NCI-H2196 treated with DMSO at 0.1 percent for 48 hours (cell line): ENCODE data around the gene DPH6.
"Not testable (repeated sequence)": the region's sequence is repeated elsewhere in the genome, so short reads cannot be mapped to it uniquely, and the experiment has no call there.

ENCODE experiments used
- DNase-seq: peaks from one replicate; lab custom pipeline; 2025; ENCODE audit not compliant: unreplicated experiment; lab: John Stamatoyannopoulos, UW

The DPH6 gene

GRCh38 chr15:35545824-35546510 is at the start of gene DPH6:
Gene DPH6 (minus strand): TSS chr15:35546165. CDS start chr15:35546141, 24 bp downstream.
- peak; percentile 50 for DNase-seq

GRCh38 chr15:35595656-35596055 is 49.7 kb upstream of the DPH6 start:
- no peak for DNase-seq

- not testable (repeated sequence) for DNase-seq
Observed at GRCh38 chr15:35591987-35592386, 46.0 kb upstream of the DPH6 start.

- DNase-seq: no peak
Observed at GRCh38 chr15:35583863-35584528, 38.0 kb upstream of the DPH6 start.

GRCh38 chr15:35580606-35581005 is 34.6 kb upstream of the DPH6 start:
- DNase-seq: no peak

- no peak for DNase-seq
Observed at GRCh38 chr15:35567392-35567791, 21.4 kb upstream of the DPH6 start.

GRCh38 chr15:35566991-35567390 is 21.0 kb upstream of the DPH6 start:
- DNase-seq: no peak

GRCh38 chr15:35565901-35566300 is 19.9 kb upstream of the DPH6 start:
- DNase-seq: no peak

- DNase-seq: no peak
Observed at GRCh38 chr15:35562641-35563040, 16.7 kb upstream of the DPH6 start.

- no peak for DNase-seq
Observed at GRCh38 chr15:35561308-35561707, 15.3 kb upstream of the DPH6 start.

GRCh38 chr15:35560870-35561269 is 14.9 kb upstream of the DPH6 start:
- no peak for DNase-seq

- no peak for DNase-seq
Observed at GRCh38 chr15:35560258-35560657, 14.3 kb upstream of the DPH6 start.

GRCh38 chr15:35559683-35560082 is 13.7 kb upstream of the DPH6 start:
- DNase-seq: no peak

GRCh38 chr15:35557544-35557943 is 11.6 kb upstream of the DPH6 start:
- DNase-seq: no peak

GRCh38 chr15:35557012-35557411 is 11.0 kb upstream of the DPH6 start:
- DNase-seq: no peak

- DNase-seq: no peak
Observed at GRCh38 chr15:35555244-35555643, 9.3 kb upstream of the DPH6 start.

GRCh38 chr15:35550957-35551356 is 5.0 kb upstream of the DPH6 start:
- DNase-seq: no peak

GRCh38 chr15:35549567-35549966 is 3.6 kb upstream of the DPH6 start:
- no peak for DNase-seq

- no peak for DNase-seq
Observed at GRCh38 chr15:35548435-35548834, 2.5 kb upstream of the DPH6 start.

GRCh38 chr15:35547775-35548364 is 1.9 kb upstream of the DPH6 start:
- no peak for DNase-seq

- DNase-seq: no peak
Observed at GRCh38 chr15:35546511-35547381, 781 bp upstream of the DPH6 start.
